NCI-H1694 treated with DMSO at 0.1 percent for 48 hours (cell line): ENCODE data around the gene GOLGA8F.
"Not testable (repeated sequence)": the region's sequence is repeated elsewhere in the genome, so short reads cannot be mapped to it uniquely, and the experiment has no call there.

Experiments used
- DNase-seq: peaks from one replicate; lab custom pipeline; 2025; lab: John Stamatoyannopoulos, UW

Gene GOLGA8F, protein sequence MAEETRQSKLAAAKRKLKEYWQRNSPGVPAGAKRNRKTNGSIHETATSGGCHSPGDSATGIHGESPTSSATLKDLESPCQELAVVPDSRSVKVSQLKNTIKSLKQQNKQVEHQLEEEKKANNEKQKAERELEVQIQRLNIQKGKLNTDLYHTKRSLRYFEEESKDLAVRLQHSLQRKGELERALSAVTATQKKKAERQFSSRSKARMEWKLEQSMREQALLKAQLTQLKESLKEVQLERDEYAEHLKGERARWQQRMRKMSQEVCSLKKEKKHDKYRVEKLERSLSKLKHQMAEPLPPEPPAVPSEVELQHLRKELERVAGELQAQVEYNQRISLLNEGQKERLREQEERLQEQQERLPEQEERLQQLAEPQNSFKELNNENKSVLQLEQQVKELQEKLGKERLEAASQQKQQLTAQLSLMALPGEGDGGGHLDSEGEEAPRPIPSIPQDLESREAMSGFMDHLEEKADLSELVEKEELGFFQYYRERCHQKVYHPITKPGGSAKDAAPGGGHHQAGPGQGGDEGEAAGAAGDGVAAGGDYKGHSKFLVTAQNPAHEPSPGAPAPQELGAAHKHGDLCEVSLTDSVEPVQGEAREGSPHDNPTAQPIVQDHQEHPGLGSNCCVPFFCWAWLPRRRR

GRCh38 chr15:28378364-28378763 lies at the start of gene GOLGA8F:
GOLGA8F (plus strand) TSS chr15:28378664; CDS start chr15:28378762, 98 bp downstream.
- DNase-seq: not testable (repeated sequence)

- not testable (repeated sequence) for DNase-seq
Observed at GRCh38 chr15:28357984-28358383, 20.5 kb upstream of the GOLGA8F start, which contains the start of gene GOLGA6L24. GOLGA6L24 (minus strand) TSS chr15:28358084; CDS start chr15:28358023, 61 bp downstream.

DNA sequence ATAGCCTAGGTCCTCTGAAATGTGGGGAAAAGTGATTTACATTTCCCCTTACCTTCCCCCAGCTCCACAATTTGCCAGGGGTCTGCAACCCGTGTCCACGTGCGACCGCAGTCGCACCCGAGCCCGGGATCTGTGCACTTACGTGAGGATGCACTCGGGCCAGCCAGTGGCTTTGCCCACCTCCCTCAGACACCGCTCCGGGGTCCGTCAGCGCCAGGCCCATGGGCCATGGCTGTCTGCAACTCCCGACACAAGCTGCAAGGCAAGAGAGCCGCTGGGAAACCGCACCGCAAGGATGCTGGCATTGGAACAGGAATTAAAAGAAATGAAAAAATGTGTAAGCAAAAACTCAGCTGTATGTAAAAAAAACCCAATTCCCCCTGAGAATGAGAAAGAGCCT lies 13.0 kb upstream of the GOLGA8F start:
- not testable (repeated sequence) for DNase-seq

DNA sequence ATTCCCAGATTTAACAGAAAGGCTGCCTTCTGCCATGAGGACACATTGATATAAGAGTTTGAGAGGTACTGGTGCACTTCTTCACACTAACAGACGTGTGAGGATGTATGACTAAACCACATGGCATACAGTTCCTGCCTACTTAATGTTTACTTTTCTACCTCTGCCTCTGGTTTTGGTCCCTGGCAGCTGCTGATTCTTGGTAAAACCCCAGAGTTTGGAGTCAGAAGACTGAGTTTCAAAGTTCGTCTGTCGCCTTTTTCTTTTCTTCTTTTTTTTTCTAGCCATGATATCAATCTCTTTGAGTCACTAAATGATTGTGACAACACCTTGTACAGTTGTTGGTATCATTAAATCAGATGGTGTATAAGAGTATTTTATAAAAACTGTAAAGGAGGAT lies 1.6 kb downstream of the GOLGA8F start:
- not testable (repeated sequence) for DNase-seq

DNA sequence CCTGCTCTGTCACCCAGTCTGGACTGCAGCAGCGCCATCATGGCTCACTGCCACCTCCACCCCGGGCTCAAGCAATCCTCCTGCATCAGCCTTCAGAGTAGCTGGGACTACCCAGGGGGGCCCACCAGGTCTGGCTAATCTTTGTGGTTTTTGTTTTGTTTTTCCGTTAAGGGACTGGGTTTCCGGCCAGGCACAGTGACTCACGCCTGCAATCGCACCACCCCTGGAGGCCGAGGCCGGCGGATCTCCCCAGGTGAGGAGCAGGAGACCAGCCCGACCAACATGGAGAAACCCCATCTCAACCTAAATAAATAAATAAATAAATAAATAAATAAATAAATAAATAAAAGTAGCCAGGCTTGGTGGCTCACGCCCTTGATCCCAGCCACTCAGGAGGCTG lies 17.6 kb downstream of the GOLGA8F start:
- DNase-seq: not testable (repeated sequence)

DNA sequence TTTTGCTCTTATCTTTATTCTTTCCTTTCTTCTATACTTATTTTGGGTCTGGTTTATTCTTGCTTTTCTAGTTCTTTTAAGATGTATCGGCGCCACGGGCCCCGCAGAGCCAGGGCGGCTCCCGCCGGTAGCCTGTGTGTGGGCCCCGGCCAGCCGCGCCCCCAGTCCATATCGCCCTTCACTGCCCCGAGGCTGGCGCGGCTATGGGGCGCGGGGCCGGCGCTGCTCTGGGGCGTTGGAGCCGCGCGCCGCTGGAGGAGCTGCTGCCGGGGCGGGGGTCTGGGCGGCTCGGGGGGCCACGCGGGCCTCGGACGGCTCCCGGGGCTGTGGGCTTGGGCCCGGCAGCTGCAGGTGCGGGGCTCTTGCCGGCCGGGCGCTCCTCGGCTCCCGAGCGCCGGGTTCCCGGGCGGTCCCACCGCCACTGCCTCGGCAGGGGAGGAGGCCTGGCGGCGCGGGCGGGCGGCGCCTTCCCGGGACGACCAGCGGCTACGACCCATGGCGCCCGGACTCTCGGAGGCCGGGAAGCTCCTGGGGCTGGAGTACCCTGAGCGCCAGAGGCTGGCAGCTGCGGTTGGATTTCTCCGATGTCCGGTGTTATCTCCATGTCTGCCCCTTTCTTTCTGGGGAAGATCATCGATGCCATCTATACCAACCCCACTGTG lies 24.4 kb downstream of the GOLGA8F start:
- not testable (repeated sequence) for DNase-seq

- not testable (repeated sequence) for DNase-seq
Observed at GRCh38 chr15:28420470-28420869, 42.0 kb downstream of the GOLGA8F start.

DNA sequence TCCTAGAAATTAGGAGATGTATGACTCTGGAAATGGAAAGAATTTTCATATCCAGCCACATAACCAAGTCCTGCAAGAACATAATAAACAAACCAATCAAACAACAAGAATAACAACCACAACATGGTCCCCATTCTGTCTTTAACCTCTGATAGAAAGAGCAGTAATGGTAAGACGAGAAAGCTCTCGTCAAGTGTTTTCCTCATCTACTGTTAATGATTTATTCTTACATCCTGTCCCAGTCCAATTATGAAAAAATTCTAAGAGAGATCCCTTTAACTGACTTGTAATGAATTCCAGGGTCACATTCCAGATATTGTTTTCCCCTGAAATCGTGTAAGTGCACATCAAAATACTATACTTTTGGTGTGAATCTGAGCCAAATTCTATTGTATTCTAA lies 57.1 kb downstream of the GOLGA8F start:
- not testable (repeated sequence) for DNase-seq
